Choroid plexus epithelial cell (primary cell): ENCODE results near the gene C10orf62.

ENCODE experiments used
- DNase-seq: peaks from one replicate; pipeline ENCODE4 v3.0.0-alpha.2; 2010; ENCODE audit warnings: low read depth
- H3K4me3 ChIP-seq: 2 replicates; pipeline ENCODE4 v1.5.1; 2011; ENCODE audit warnings: low read depth, mild to moderate bottlenecking, control low read depth, low read length, moderate library complexity
- CTCF ChIP-seq: conservative IDR thresholded peaks from 2 replicates; pipeline ENCODE4 v1.5.1; 2011; ENCODE audit warnings: low read depth, mild to moderate bottlenecking, control low read depth, inconsistent platforms, low read length, moderate library complexity

Gene C10orf62

GRCh38 chr10:97607095-97607636 is 17.6 kb downstream of the C10orf62 start:
- H3K4me3 ChIP-seq: no peak overlapping the region
- no peak for DNase-seq
- TF ChIP-seq CTCF: no peak

- H3K4me3 ChIP-seq: no peak overlapping the region
- DNase-seq: no peak
- TF ChIP-seq CTCF: no peak
Observed at GRCh38 chr10:97608991-97609561, 19.6 kb downstream of the C10orf62 start.

GRCh38 chr10:97611473-97611872 is 22.0 kb downstream of the C10orf62 start:
- no peak for TF ChIP-seq CTCF

GRCh38 chr10:97612386-97612785 is 22.9 kb downstream of the C10orf62 start:
- peak; percentile 77 for DNase-seq
- peak; percentile 45 for TF ChIP-seq CTCF
- no peak overlapping the region for H3K4me3 ChIP-seq

More at GRCh38 chr10:97611473-97611872, 22.0 kb downstream of the C10orf62 start:
- no peak overlapping the region for H3K4me3 ChIP-seq
- no peak for DNase-seq

GRCh38 chr10:97618285-97618684 is 28.8 kb downstream of the C10orf62 start:
- DNase-seq: no peak
- no peak overlapping the region for H3K4me3 ChIP-seq
- no peak for TF ChIP-seq CTCF

GRCh38 chr10:97618733-97619132 is 29.2 kb downstream of the C10orf62 start:
- no peak overlapping the region for H3K4me3 ChIP-seq
- DNase-seq: no peak
- no peak for TF ChIP-seq CTCF

GRCh38 chr10:97623277-97623676 is 33.8 kb downstream of the C10orf62 start:
- no peak for DNase-seq
- no peak for TF ChIP-seq CTCF
- no peak overlapping the region for H3K4me3 ChIP-seq
